Gastroesophageal sphincter (tissue), 3 donors: Measurements from ENCODE around the gene PLCL1.

Source experiments
- POLR2A ChIP-seq, 2 donors: fragments of 450-650 bp; IDR thresholded peaks; one replicate each; pipeline ENCODE4 v1.6.1; 2017; ENCODE audit warnings: antibody characterized with exemption in 2 of 2, mild to moderate bottlenecking in 2 of 2, moderate library complexity in 1 of 2
- POLR2AphosphoS5 ChIP-seq: sonication (generic); formaldehyde crosslinking; IDR thresholded peaks from one replicate; pipeline ENCODE4 v1.6.1; 2017; ENCODE audit warnings: antibody characterized with exemption
- TF ChIP-seq, protein P1 (sequence below), 4 experiments: fragments of 200-600 bp in 2 of 4; fragments of 450-650 bp in 2 of 4; sonication (generic) in 1 of 4; IDR thresholded peaks; one replicate each; pipeline ENCODE4 v1.5.1; 2017 to 2019; ENCODE audit warnings: antibody characterized with exemption in 4 of 4, mild to moderate bottlenecking in 2 of 4, moderate library complexity in 2 of 4

DNA sequence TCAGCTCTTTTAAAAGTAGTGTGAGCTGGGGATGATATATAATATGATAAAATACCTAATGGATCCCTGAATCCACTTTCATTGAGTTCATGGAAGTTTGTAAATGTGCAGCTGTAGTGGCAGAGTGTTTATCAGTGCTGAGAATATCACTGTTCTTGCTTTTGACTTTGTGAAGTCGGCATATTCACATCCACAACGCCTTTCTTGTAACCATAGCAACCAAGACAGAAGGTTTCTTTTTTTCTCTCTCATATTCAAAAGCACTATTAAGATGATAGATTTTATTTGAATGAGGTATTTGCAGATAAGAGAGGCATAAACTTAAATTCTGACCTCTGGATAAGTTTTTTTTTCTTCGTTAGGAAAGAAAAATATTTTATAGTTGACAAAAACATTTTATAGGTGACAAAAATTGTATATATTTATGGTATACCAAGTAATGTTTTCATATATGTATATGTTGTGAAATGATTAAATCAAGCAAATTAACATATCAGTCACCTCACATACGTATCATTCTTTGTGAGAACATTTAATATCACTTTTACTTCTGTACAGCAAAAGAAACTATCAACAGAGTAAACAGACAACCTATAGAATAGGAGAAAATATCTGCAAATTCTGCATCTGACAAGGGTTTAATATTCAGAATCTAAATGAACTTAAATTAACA lies 130.0 kb downstream of the PLCL1 start:
- TF ChIP-seq, protein P1, sequence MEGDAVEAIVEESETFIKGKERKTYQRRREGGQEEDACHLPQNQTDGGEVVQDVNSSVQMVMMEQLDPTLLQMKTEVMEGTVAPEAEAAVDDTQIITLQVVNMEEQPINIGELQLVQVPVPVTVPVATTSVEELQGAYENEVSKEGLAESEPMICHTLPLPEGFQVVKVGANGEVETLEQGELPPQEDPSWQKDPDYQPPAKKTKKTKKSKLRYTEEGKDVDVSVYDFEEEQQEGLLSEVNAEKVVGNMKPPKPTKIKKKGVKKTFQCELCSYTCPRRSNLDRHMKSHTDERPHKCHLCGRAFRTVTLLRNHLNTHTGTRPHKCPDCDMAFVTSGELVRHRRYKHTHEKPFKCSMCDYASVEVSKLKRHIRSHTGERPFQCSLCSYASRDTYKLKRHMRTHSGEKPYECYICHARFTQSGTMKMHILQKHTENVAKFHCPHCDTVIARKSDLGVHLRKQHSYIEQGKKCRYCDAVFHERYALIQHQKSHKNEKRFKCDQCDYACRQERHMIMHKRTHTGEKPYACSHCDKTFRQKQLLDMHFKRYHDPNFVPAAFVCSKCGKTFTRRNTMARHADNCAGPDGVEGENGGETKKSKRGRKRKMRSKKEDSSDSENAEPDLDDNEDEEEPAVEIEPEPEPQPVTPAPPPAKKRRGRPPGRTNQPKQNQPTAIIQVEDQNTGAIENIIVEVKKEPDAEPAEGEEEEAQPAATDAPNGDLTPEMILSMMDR (IDR thresholded peaks at IDR 0.05) = no peak
- TF ChIP-seq POLR2AphosphoS5 = no peak
- no peak for TF ChIP-seq POLR2A (IDR thresholded peaks at IDR 0.05)
